MCF 10A (cell line): ENCODE measurements around the gene PUSL1. TPM values are rescaled to one million over a fixed set of nuclear protein-coding genes. Genes with fewer than 3 reads are reported as not detected.
A peak's percentile ranks its signal among the peaks of the same experiment; 100 is the strongest.

Experiments
- BruUV-seq: library from RNA; stranded (reverse); fragments of 400-500 nt; replicated peaks from 2 replicates; lab custom pipeline; 2021; lab: Mats Ljungman, UMichigan
- CTCF ChIA-PET: fragments of 300-600 bp; sonication (Branson Sonifier 250); formaldehyde crosslinking; extraction: SDS; loops from one replicate; lab custom pipeline; 2021; ENCODE audit warnings: antibody characterized with exemption, inconsistent platforms; lab: Yijun Ruan, JAX
- POLR2A ChIA-PET: fragments of 300-600, 350-650 bp; sonication (Branson Sonifier 250); formaldehyde crosslinking; extraction: SDS; loops from one replicate; lab custom pipeline; 2020; ENCODE audit warnings: antibody characterized with exemption, inconsistent platforms; lab: Yijun Ruan, JAX
- DNase-seq: peaks from one replicate; pipeline ENCODE4 v3.0.0-alpha.2; 2018; ENCODE audit not compliant: unreplicated experiment
- H3K27ac Mint-ChIP-seq: one replicate; pipeline ENCODE4 v1.8.0; 2022; ENCODE audit warnings: mild to moderate bottlenecking, low read depth, mixed read lengths; ENCODE audit not compliant: unreplicated experiment
- H3K27me3 Mint-ChIP-seq: one replicate; pipeline ENCODE4 v1.8.0; 2022; ENCODE audit warnings: mixed read lengths; ENCODE audit not compliant: insufficient read depth, unreplicated experiment
- H3K36me3 Mint-ChIP-seq: one replicate; pipeline ENCODE4 v1.8.0; 2022; ENCODE audit warnings: mild to moderate bottlenecking, moderate library complexity, mixed read lengths; ENCODE audit not compliant: insufficient read depth, unreplicated experiment
- H3K4me1 Mint-ChIP-seq: one replicate; pipeline ENCODE4 v1.8.0; 2022; ENCODE audit warnings: mixed read lengths; ENCODE audit not compliant: insufficient read depth, unreplicated experiment
- H3K4me3 Mint-ChIP-seq: one replicate; pipeline ENCODE4 v1.8.0; 2022; ENCODE audit warnings: mild to moderate bottlenecking, moderate library complexity, mixed read lengths; ENCODE audit not compliant: unreplicated experiment
- H3K9me3 Mint-ChIP-seq: one replicate; pipeline ENCODE4 v1.8.0; 2022; ENCODE audit warnings: mixed read lengths; ENCODE audit not compliant: unreplicated experiment
- CTCF ChIP-seq: fragments of 200-600 bp; IDR thresholded peaks from one replicate; pipeline ENCODE4 v1.8.0; 2022; ENCODE audit warnings: antibody characterized with exemption, mild to moderate bottlenecking; ENCODE audit not compliant: unreplicated experiment
- intact Hi-C: fragments of 100-400 bp; cut with micrococcal nuclease; formaldehyde crosslinking; loops from 2 replicates; pipeline ENCODE4 v1.14.1; 2022
- total RNA-seq: library from RNA; stranded (reverse); gene quantifications from 2 replicates; pipeline ENCODE4 v1.2.3, GENCODE V29; 2022

The PUSL1 gene
- total RNA-seq, 1 experiment from 2014 or later = 27.4 TPM

- H3K36me3 Mint-ChIP-seq = peaks cover 24% of the 10 kb centered on the region
- peak within 1 kb of the TSS; percentile 82 for H3K27ac Mint-ChIP-seq
- no TSS peak for BruUV-seq
- DNase-seq = peak; percentile 87
- ChIA-PET CTCF (interaction anchor here (0.6 kb wide), 1 partner anchor 231 kb away, joined by 3 read pairs; no protein-coding TSS in a partner anchor), POLR2A (interaction anchor here (0.6 to 1.4 kb wide), 13 partner anchors 8 to 252 kb away, joined by 3 to 8 read pairs (median 3); partner anchors contain the start of gene AURKAIP1)
- H3K27me3 Mint-ChIP-seq = no peaks in the 10 kb centered on the region
- no peaks in the 10 kb centered on the region for H3K9me3 Mint-ChIP-seq
- no peak for TF ChIP-seq CTCF
- intact Hi-C loops = no loop called here
- peak within 1 kb of the TSS; percentile 83 for H3K4me3 Mint-ChIP-seq
- H3K4me1 Mint-ChIP-seq = peaks cover 17% of the 10 kb centered on the region
These were observed 34.7 kb upstream of the PUSL1 start, which contains the start of gene UBE2J2 for GRCh38 chr1:1273512-1274298. Gene UBE2J2, minus strand, starts transcription at chr1:1273854. Its CDS starts 5,862 bp downstream, at chr1:1267992.

- peaks cover 24% of the 10 kb centered on the region for H3K36me3 Mint-ChIP-seq
- peaks cover 17% of the 10 kb centered on the region for H3K4me1 Mint-ChIP-seq
- peak overlapping the region; percentile 83 for H3K4me3 Mint-ChIP-seq
- TF ChIP-seq CTCF = no peak
- ChIA-PET CTCF (no interaction called here), POLR2A (interaction anchor here (0.8 to 1.4 kb wide), 9 partner anchors 7 to 155 kb away, joined by 3 to 8 read pairs (median 3); no protein-coding TSS in a partner anchor)
- intact Hi-C loops = no loop called here
- no TSS peak for BruUV-seq
- no peak for DNase-seq
- H3K9me3 Mint-ChIP-seq = no peaks in the 10 kb centered on the region
- H3K27me3 Mint-ChIP-seq = no peaks in the 10 kb centered on the region
- H3K27ac Mint-ChIP-seq = no peak overlapping the region
These were observed 34.0 kb upstream of the PUSL1 start for GRCh38 chr1:1274299-1274930.

- no peak for DNase-seq
- ChIA-PET POLR2A (interaction anchor here (1.3 kb wide), 1 partner anchor 16 kb away, joined by 3 read pairs; no protein-coding TSS in a partner anchor), CTCF (interaction anchor here (0.6 kb wide), 1 partner anchor 23 kb away, joined by 3 read pairs; no protein-coding TSS in a partner anchor)
- H3K27ac Mint-ChIP-seq = no peak overlapping the region
- H3K27me3 Mint-ChIP-seq = no peaks in the 10 kb centered on the region
- no peaks in the 10 kb centered on the region for H3K9me3 Mint-ChIP-seq
- peak overlapping the region; percentile 83 for H3K4me3 Mint-ChIP-seq
- peaks cover 19% of the 10 kb centered on the region for H3K36me3 Mint-ChIP-seq
- TF ChIP-seq CTCF = no peak
- intact Hi-C loops = no loop called here
- H3K4me1 Mint-ChIP-seq = peaks cover 15% of the 10 kb centered on the region
- no TSS peak for BruUV-seq
These were observed 33.4 kb upstream of the PUSL1 start for GRCh38 chr1:1274931-1275431.

- ChIA-PET POLR2A (no interaction called here), CTCF (interaction anchor here (0.6 kb wide), 1 partner anchor 23 kb away, joined by 3 read pairs; no protein-coding TSS in a partner anchor)
- H3K9me3 Mint-ChIP-seq = no peaks in the 10 kb centered on the region
- TF ChIP-seq CTCF = no peak
- no peak overlapping the region for H3K27ac Mint-ChIP-seq
- H3K36me3 Mint-ChIP-seq = peaks cover 10% of the 10 kb centered on the region
- intact Hi-C loops = no loop called here
- no peak overlapping the region for H3K4me3 Mint-ChIP-seq
- no TSS peak for BruUV-seq
- H3K4me1 Mint-ChIP-seq = peaks cover 6% of the 10 kb centered on the region
- no peak for DNase-seq
- H3K27me3 Mint-ChIP-seq = no peaks in the 10 kb centered on the region
These were observed 32.6 kb upstream of the PUSL1 start for GRCh38 chr1:1275836-1276235.
